ENCODE results near the gene ADAMTS7. TPM values are rescaled to one million over a fixed set of nuclear protein-coding genes. Genes with fewer than 3 reads are reported as not detected.
"Not testable (repeated sequence)": the region's sequence is repeated elsewhere in the genome, so short reads cannot be mapped to it uniquely, and the experiment has no call there.

Gene ADAMTS7
- total RNA-seq, 1 donor from 2014 or later = 17.8 TPM

GRCh38 chr15:78758486-78759200 lies 52.6 kb downstream of the ADAMTS7 start:
- intact Hi-C loops (cut with DNase I) = loop anchor here (5.0 kb wide), 1 partner anchor 114 kb away; the partner anchor contains the start of gene MORF4L1
- DNase-seq (ENCODE audit: low spot score) = peak; percentile 49

- intact Hi-C loops (cut with DNase I) = loop anchor here (5.0 kb wide), 1 partner anchor 114 kb away; the partner anchor contains the start of gene MORF4L1
- not testable (repeated sequence) for DNase-seq (ENCODE audit: low spot score)
Observed at GRCh38 chr15:78758084-78758483, 53.2 kb downstream of the ADAMTS7 start.

GRCh38 chr15:78757636-78757905 lies 53.7 kb downstream of the ADAMTS7 start:
- intact Hi-C loops (cut with DNase I) = loop anchor here (5.0 kb wide), 1 partner anchor 115 kb away; the partner anchor contains the start of gene MORF4L1
- DNase-seq (ENCODE audit: low spot score) = no peak

DNA sequence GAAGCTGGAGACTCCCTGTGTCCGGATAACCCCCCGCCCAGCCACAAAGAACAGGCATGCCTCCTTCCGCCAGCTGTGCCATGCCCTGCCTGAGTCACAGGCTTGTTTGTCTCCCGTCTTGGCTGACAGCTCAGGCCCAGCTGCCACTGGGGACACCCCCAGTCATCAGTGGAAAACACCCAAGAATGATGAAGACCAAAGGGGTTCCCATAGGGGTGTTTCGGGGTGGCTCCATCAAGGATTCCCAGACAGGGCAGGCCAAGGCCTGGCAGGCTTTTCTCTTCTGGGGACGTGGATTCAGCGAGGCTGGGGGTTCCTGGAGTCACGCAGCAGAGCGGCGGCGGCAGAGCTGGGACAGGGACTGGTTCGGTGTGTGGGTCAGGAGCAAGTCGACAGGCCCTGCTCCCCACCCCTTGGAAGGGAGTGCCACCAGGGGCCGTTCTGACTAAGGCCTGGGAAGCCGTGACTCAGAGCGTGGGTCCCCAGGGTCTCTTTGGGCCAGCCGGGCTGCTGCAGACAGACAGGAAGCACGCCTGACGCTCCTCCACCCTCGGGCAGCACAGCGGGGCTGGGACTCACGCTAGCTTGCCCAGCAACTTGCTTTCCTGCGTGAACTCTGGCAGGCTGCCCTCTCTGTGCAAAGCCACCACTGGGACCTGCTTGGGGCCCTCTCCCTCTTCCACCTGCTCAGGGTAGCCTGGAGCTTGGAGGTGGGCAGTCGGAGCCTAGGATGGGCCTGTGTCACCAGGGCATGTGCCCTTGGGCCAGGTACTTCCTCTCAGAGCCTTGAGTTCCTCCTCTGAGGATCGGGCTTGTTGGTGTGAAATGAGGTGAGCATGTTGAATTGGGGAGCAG lies 54.3 kb downstream of the ADAMTS7 start:
- intact Hi-C loops (cut with DNase I) = loop anchor here (5.0 kb wide), 1 partner anchor 115 kb away; the partner anchor contains the start of gene MORF4L1

DNA sequence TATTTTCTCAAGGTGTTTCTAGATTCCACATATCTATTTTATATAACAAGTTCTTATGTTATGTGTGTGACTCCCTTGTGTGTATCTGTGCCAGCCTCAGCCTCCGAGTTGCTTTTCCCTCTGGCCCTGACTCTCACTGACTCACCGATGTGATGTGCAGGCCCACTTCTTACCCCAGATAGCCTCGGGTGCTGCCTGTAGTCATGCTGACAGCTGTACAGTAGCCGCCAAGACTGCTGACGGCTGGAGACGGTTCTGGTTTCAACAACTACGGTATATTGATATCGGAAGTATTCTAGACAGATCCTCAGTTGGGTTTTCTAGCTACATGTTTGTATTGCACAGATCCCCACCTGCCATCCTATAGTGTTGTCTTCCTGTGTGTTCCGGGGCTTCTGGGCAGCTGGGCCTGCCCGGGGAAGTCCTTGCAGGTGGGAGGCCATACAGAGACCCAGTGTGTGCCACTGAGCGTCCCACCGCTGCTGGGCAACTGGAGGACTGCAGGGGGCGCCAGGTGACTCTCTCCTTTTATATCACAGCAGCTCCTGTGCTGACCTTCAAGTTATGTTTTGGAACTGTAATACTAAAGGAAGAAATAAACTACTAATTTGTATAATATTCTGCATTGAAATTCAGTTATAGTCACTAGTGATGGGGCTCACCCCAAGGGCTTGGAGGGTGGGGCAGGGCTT lies 55.2 kb downstream of the ADAMTS7 start:
- not testable (repeated sequence) for DNase-seq (ENCODE audit: low spot score)
- intact Hi-C loops (cut with DNase I) = loop anchor here (5.0 kb wide), 1 partner anchor 116 kb away; the partner anchor contains the start of gene MORF4L1

More for the DNA sequence above, 54.3 kb downstream of the ADAMTS7 start:
- peak; percentile 91 for DNase-seq (ENCODE audit: low spot score)

DNA sequence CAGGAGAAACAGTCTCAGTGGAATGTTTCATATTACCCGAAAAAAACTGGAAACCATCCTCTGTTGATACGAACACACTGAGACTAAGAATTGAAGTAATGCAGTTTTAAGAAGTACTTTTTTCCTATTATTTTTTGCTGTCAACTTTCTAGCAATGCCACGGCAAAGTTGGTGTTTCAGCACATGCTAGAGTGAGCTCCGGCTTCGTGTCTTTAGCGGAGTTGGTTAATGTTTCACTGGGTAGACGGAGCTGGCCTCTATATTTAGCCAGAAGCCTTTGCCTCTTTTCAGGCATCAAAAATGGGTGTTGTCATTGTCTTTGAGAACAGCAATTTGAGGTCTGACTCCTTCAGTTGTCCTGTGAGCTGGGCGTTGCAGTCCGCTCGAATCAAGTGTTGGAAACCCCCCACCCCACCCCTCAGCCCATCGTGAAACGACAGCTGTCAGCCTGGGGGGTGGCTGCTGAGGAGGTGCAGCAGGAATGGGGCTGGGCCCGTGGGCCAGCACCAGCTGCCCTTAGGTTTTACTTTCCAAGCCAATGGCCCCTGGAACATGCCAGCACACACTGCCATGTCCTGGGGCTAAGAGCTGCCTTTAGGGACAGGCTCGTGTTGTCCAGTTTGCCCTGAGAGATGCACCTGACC lies 56.5 kb downstream of the ADAMTS7 start:
- not testable (repeated sequence) for DNase-seq (ENCODE audit: low spot score)
- intact Hi-C loops (cut with DNase I) = loop anchor here (5.0 kb wide), 1 partner anchor 118 kb away; the partner anchor contains the start of gene MORF4L1

DNA sequence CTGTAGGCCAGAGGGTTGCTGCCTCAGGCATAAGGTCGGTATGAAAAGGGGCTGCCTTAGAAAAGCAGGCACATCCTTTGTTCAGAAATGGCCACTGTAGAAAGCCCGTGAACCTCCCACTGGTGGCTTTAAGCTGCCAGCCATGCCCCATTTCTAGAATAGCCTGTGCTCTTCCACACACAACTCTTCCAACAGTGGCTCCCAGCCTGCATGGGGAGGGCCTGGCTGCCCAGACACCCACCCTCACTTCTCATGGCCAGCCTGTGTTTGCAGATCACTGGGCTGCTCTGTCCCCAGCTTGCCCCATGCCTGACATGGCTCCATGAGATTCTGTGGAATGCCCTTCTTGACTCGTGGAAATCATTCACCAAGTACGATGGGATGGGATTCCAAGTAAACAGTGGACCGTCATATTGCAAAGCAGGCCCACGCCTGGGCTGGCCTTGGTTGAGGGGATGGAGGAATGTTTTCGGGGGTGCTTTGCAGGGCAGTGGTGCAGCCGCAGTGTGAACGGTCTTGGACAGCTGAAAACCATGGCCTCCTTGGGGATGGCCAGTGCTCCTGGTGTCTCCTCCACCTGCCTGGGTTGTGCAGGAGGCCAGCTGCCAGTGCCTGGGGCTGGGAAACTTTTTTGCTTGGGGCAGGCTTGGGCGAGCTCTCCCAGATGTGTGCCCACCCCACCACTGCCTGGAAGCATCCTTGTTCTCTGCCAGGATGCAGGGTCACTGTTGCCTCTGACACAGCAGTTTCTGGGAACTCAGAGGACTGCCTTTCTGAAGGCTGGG lies 57.3 kb downstream of the ADAMTS7 start:
- DNase-seq (ENCODE audit: low spot score); intact Hi-C loops (cut with DNase I): not testable (repeated sequence)

DNA sequence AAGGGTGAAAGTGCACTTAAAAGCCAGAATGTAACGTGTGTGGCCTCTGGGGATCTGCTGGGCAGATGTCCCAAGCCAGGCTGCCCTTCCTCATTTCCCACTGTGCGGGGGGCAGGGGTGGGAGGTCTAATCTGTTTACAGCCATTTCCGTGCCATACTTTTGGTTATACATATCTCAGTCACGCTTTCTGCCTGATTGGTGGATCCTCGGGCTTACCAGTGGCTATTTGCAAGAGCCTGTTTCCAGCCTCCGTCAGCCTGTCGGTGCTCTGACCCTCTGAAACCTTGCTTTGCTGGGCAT lies 58.0 kb downstream of the ADAMTS7 start:
- intact Hi-C loops (cut with DNase I); DNase-seq (ENCODE audit: low spot score): not testable (repeated sequence)

- intact Hi-C loops (cut with DNase I) = no loop called here
- DNase-seq (ENCODE audit: low spot score) = no peak
Observed at GRCh38 chr15:78752492-78753358, 58.5 kb downstream of the ADAMTS7 start.

- no peak for DNase-seq (ENCODE audit: low spot score)
- intact Hi-C loops (cut with DNase I) = no loop called here
Observed at GRCh38 chr15:78751602-78751979, 59.7 kb downstream of the ADAMTS7 start.

GRCh38 chr15:78750974-78751601 lies 60.2 kb downstream of the ADAMTS7 start:
- intact Hi-C loops (cut with DNase I) = not testable (repeated sequence)
- DNase-seq (ENCODE audit: low spot score) = peak; percentile 95

DNA sequence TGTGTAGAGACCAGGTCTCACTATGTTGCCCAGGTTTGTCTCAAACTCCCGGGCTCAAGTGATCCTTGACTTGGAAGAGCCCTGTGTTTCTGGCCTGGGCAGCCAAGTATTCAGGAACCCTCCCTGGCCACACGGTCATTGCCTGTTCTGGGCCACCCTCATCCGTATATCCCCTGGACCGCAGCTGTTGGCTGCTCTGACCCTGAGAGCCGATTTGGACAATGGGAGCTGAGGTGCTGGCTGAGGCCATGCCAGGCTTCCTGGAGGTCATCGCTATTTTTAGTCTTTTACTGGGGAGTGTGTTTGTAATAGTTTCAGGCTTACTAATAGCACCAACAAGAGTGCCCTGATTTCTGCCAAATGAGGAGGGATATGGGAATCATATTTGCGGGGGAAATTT lies 60.7 kb downstream of the ADAMTS7 start:
- intact Hi-C loops (cut with DNase I) = no loop called here
- peak; percentile 38 for DNase-seq (ENCODE audit: low spot score)

DNA sequence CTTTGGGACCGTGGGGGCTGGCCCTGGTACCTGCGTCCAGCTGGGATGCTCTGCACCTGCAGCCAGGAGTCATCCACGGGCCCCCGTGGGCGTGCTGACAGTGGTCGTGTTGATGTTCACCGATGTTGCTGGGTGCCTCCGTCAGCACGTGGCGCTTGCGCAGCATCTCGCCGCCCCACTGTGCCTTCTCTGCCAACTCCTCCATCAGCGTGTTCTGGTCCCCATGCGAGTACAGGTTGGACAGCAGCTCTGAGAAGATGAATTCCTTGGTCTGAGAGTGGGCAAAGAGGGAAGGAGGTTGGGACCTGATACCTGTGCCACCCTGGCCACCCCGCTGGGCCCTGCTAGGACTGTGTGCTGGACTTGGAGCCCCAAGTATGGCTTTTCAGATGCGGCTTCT lies 61.4 kb downstream of the ADAMTS7 start:
- intact Hi-C loops (cut with DNase I) = no loop called here
- peak; percentile 29 for DNase-seq (ENCODE audit: low spot score)

GRCh38 chr15:78747877-78748276 lies 63.4 kb downstream of the ADAMTS7 start:
- DNase-seq (ENCODE audit: low spot score); intact Hi-C loops (cut with DNase I): not testable (repeated sequence)

DNA sequence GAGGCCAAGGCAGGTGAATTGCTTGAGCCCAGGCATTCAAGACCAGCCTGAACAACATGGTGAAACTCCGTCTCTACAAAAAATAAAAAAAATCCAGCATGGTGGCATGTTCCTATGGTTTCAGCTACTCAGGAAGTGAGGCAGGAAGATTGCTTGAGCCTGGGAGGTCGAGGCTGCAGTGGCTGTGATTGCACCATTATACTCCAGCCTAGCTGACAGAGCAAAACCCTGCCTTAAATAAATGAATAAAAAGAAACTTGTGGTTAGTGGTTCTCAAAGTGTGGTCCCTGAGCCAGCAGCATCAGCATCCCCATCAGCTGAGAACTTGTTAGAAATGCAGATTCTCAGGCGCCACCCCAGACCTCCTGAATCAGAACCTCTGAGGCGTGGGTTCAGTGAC lies 69.6 kb downstream of the ADAMTS7 start:
- intact Hi-C loops (cut with DNase I); DNase-seq (ENCODE audit: low spot score): not testable (repeated sequence)

GRCh38 chr15:78740904-78741274 lies 70.4 kb downstream of the ADAMTS7 start:
- intact Hi-C loops (cut with DNase I) = no loop called here
- peak; percentile 15 for DNase-seq (ENCODE audit: low spot score)

All from cardiac septum (tissue), 1 donor.